DMS153 treated with DMSO at 0.1 percent for 48 hours (cell line): ENCODE results near the gene SNN.

Source experiments
- DNase-seq: peaks from one replicate; lab custom pipeline; 2025; ENCODE audit not compliant: unreplicated experiment; lab: John Stamatoyannopoulos, UW

Gene SNN

GRCh38 chr16:11677959-11678881 lies 10.0 kb downstream of the SNN start:
- no peak for DNase-seq

GRCh38 chr16:11679250-11679649 lies 11.0 kb downstream of the SNN start:
- no peak for DNase-seq

- DNase-seq = no peak
Measured at GRCh38 chr16:11679941-11680911, 12.0 kb downstream of the SNN start.

GRCh38 chr16:11681556-11681955 lies 13.3 kb downstream of the SNN start:
- no peak for DNase-seq

GRCh38 chr16:11681976-11682654 lies 13.9 kb downstream of the SNN start:
- DNase-seq = no peak

- DNase-seq = no peak
Measured at GRCh38 chr16:11682655-11683096, 14.4 kb downstream of the SNN start.

GRCh38 chr16:11683145-11683544 lies 14.9 kb downstream of the SNN start:
- no peak for DNase-seq

GRCh38 chr16:11684231-11685025 lies 16.2 kb downstream of the SNN start:
- no peak for DNase-seq

- no peak for DNase-seq
Measured at GRCh38 chr16:11685844-11686618, 17.8 kb downstream of the SNN start.

GRCh38 chr16:11686713-11687380 lies 18.6 kb downstream of the SNN start:
- no peak for DNase-seq

- DNase-seq = no peak
Measured at GRCh38 chr16:11687601-11688519, 19.6 kb downstream of the SNN start.

GRCh38 chr16:11688520-11688886 lies 20.2 kb downstream of the SNN start:
- no peak for DNase-seq

GRCh38 chr16:11689031-11689840 lies 21.0 kb downstream of the SNN start:
- DNase-seq = no peak

GRCh38 chr16:11691235-11691634 lies 23.0 kb downstream of the SNN start:
- DNase-seq = no peak

GRCh38 chr16:11691771-11692170 lies 23.5 kb downstream of the SNN start:
- DNase-seq = no peak

GRCh38 chr16:11692171-11692570 lies 23.9 kb downstream of the SNN start:
- no peak for DNase-seq

GRCh38 chr16:11692651-11693050 lies 24.4 kb downstream of the SNN start:
- no peak for DNase-seq
